HG02870 (cell line): ENCODE results near the gene ABHD4.
A peak's percentile ranks its signal among the peaks of the same experiment; 100 is the strongest.
"Not testable (repeated sequence)": the region's sequence is repeated elsewhere in the genome, so short reads cannot be mapped to it uniquely, and the experiment has no call there.

Experiments used
- ATAC-seq: cut with Tn5 transposase; IDR thresholded peaks from one replicate; pipeline ENCODE4 v1.9.1; 2021; ENCODE audit warnings: mild to moderate bottlenecking, moderate library complexity; ENCODE audit not compliant: unreplicated experiment

Gene ABHD4, protein sequence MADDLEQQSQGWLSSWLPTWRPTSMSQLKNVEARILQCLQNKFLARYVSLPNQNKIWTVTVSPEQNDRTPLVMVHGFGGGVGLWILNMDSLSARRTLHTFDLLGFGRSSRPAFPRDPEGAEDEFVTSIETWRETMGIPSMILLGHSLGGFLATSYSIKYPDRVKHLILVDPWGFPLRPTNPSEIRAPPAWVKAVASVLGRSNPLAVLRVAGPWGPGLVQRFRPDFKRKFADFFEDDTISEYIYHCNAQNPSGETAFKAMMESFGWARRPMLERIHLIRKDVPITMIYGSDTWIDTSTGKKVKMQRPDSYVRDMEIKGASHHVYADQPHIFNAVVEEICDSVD

DNA sequence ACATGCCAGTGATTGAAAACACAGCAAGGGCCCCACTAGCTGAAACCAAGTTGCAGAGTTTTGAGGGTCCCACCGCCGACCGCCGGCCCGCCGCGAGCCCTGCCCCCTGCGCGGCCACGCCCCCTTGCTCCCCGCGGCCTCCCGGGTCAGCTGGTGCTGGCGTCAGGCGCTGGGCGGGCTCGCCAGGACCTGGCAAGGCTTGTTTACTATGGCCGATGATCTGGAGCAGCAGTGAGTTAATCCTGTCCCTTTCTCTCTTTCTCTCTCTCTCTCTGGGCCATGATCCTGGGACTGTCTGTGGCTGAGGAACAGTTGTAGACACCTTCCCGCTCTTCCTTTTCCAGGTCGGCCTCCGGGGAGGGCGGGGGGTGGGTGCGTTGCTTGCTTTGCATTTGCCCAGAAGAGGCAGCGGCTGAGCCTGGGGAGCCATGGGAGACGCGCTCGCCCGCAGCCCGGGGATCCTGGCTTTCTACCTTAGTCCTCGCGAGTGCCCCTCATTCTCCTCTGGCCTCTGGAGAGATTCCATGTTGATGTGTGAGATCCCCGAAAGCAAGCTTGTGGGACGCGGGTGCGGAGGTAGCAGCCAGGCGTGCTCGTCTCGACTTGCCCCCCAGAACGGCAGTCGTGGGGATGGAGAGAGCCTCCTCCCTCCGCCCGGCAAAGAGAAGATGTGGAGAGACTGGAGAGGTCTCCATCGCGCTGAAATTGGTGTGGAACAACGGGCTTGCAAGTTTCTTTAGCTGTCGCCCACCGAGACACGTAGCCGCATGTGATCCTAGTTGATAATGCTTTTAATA, at the start of gene ABHD4:
Gene ABHD4, plus strand, starts transcription at position 202 of the 797 bp plus-strand sequence. Its CDS starts 7 bp downstream, at position 209.
- ATAC-seq: peak; percentile 82

DNA sequence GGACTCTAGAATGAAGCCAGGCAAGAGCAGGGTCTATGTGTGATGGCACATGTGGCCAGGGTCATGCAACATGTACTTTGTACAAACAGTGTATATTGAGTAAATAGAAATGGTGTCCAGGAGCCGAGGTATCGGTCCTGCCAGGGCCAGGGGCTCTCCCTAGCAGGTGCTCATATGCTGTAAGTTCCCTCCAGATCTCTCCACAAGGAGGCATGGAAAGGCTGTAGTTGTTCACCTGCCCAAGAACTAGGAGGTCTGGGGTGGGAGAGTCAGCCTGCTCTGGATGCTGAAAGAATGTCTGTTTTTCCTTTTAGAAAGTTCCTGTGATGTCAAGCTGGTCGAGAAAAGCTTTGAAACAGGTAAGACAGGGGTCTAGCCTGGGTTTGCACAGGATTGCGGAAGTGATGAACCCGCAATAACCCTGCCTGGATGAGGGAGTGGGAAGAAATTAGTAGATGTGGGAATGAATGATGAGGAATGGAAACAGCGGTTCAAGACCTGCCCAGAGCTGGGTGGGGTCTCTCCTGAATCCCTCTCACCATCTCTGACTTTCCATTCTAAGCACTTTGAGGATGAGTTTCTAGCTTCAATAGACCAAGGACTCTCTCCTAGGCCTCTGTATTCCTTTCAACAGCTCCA, 48.7 kb upstream of the ABHD4 start:
- no peak for ATAC-seq

DNA sequence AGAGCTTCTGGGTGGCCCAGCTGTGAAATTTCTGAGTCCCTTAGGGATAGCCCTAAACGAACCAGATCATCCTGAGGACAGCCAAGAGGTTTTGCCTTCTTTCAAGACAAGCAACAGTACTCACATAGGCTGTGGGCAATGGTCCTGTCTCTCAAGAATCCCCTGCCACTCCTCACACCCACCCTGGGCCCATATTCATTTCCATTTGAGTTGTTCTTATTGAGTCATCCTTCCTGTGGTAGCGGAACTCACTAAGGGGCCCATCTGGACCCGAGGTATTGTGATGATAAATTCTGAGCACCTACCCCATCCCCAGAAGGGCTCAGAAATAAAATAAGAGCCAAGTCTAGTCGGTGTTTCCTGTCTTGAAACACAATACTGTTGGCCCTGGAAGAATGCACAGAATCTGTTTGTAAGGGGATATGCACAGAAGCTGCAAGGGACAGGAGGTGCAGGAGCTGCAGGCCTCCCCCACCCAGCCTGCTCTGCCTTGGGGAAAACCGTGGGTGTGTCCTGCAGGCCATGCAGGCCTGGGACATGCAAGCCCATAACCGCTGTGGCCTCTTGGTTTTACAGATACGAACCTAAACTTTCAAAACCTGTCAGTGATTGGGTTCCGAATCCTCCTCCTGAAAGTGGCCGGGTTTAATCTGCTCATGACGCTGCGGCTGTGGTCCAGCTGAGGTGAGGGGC, 48.0 kb upstream of the ABHD4 start:
- ATAC-seq: peak; percentile 63

DNA sequence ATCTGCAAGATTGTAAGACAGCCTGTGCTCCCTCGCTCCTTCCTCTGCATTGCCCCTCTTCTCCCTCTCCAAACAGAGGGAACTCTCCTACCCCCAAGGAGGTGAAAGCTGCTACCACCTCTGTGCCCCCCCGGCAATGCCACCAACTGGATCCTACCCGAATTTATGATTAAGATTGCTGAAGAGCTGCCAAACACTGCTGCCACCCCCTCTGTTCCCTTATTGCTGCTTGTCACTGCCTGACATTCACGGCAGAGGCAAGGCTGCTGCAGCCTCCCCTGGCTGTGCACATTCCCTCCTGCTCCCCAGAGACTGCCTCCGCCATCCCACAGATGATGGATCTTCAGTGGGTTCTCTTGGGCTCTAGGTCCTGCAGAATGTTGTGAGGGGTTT, 46.5 kb upstream of the ABHD4 start:
- no peak for ATAC-seq

DNA sequence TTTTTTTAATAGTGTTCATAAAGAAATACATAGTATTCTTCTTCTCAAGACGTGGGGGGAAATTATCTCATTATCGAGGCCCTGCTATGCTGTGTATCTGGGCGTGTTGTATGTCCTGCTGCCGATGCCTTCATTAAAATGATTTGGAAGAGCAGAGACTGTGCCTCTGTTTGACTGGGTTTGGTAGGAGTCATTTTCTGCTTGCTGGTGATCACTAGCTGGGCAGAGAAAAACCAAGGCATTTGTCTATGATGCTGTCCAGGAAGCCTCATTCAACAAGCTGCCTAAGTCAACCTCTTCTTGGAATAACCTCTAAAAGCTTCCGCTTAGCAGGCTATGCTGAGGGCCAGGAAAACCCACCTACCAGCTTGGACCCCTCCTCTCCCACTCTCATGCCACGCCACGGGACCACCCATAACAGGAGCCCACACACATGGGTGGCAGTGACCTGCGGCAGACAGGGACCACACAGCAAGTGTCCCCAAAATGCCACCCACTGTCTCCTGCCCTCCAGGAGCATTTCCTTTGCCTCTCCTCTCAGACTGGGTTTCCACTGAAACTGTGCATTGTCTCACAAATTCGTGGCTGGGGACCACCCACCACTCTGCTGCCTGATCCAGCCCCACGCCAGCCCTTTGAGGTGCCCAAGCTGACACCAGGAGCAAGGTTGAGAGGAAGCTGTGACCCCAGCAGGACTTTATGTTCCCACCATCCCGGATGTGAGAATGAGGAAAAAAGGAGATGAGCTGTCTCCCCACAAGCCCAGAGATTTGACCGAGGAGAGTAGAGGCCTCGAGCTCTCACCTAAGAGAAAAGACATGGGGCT, 45.9 kb upstream of the ABHD4 start:
- no peak for ATAC-seq

DNA sequence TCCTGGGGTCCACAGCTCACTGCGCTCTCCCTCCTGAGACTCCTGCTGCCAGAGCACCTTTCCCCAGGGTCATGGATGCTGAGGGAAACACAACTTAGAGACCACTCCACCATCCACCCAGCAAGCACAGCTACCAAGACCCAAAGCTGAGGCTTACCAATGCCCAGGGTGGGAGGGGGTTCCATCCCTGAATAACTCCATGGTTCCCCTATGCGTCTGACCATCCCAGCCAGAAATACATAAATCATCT, 45.3 kb upstream of the ABHD4 start:
- no peak for ATAC-seq

DNA sequence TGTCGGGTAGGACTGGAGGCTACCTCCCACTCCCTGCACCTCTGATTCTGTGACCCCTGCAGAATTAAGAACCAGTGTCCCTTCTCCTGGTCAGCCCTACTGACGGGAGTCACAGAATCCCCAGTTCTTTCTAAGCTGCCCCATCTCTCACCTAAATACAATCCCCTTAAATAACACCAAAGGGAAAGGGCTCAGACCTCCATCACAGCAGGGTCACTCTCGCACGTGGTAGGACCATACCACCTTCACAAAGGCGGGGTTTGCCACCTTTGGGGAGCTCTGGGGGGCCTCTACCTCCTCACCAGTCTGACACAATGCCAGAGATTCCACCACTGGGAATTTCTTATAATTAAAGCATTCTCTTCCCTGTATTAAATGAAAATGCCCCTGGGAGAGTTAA, 44.7 kb upstream of the ABHD4 start:
- ATAC-seq: no peak

DNA sequence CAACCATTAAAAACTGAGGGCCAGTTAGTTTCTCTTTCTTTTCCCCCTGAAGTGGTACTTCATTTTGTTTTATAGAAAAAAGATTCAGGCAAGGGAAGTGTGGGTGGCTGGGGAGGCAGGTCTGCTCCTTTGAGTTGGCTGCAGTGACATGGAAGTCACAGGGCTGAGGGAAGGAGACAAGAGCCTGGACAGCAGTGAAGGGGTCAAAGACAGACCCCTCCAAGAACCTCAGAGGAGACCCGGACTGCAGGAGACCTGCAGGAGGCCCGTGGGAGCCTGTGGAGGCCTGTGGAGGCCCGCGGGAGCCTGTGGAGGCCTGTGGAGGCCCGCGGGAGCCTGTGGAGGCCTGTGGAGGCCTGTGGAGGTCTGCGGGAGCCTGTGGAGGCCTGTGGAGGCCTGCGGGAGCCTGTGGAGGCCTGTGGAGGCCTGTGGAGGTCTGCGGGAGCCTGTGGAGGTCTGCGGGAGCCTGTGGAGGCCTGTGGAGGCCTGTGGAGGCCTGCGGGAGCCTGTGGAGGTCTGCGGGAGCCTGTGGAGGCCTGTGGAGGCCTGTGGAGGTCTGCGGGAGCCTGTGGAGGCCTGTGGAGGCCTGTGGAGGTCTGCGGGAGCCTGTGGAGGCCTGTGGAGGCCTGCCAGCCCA, 44.1 kb upstream of the ABHD4 start:
- not testable (repeated sequence) for ATAC-seq

DNA sequence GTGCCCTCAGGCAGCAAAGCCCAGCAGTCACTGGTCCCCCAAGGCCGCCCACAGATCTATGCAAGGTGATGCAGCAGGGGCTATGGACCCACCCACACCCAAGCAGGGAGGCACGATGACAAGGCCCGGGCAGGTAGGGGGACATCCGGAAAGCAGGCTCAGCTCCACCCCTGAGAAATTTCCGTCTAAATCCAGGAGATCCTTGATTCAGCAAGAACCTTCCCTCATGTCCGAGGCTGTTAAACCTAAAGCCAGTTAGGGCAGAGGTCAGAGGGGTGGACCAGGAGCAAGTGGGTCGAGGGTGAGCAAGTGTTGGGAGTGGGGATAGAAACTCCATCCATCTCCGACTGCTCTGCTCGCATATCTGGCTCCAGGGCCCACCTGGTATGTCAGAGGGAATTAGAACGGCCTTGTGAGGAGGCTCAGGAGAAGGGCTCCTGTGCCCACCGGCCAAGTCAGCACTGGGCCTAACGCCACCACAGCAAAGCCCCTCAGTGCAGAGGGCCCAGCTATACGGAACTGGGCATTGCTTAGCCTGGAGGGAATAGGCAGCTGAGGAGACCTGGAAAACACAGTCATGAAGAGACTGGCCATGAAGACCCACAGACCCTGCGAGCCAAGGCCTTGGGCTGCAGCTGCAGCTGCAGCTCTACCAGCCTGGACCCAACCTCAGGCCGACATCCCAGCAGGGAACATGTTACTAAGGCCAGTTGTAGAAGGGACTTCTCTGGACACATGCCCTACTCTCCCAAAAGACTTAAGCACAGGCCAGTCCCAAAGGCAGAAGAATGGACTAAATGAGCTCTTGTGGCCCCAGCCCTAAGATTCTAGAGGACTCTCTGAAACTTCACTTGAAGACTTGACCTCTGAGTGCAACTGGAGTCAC, 43.4 kb upstream of the ABHD4 start:
- no peak for ATAC-seq

DNA sequence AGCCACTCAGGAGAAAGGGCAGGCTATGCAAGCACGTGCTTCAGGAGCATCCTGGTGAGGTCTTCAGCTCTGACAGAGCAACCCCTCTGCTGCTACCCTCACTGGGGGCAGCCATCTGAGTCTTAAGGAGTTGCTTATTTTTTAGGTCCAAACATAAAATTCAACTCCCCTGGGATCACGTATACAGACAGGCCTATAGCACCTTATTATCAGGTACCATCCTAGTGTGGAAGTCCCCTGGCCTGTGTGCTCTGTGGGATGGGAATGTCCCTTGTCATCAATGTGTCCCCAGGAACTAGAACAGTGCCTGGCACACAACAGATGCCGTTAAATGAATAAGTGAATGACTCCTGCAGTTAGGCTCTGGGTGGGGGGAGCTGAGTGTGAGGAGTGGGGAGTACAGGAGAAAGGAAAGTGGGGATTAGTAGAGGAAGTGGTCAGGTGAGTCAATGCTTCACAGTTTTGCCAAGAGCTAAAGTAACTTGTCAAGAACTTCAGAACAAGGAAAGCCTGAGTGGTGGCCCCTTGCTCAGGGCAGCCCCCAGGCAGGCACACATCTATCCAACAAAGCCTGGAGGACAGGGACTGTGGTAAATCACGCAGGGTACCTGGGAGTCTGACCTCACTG, 42.6 kb upstream of the ABHD4 start:
- no peak for ATAC-seq

DNA sequence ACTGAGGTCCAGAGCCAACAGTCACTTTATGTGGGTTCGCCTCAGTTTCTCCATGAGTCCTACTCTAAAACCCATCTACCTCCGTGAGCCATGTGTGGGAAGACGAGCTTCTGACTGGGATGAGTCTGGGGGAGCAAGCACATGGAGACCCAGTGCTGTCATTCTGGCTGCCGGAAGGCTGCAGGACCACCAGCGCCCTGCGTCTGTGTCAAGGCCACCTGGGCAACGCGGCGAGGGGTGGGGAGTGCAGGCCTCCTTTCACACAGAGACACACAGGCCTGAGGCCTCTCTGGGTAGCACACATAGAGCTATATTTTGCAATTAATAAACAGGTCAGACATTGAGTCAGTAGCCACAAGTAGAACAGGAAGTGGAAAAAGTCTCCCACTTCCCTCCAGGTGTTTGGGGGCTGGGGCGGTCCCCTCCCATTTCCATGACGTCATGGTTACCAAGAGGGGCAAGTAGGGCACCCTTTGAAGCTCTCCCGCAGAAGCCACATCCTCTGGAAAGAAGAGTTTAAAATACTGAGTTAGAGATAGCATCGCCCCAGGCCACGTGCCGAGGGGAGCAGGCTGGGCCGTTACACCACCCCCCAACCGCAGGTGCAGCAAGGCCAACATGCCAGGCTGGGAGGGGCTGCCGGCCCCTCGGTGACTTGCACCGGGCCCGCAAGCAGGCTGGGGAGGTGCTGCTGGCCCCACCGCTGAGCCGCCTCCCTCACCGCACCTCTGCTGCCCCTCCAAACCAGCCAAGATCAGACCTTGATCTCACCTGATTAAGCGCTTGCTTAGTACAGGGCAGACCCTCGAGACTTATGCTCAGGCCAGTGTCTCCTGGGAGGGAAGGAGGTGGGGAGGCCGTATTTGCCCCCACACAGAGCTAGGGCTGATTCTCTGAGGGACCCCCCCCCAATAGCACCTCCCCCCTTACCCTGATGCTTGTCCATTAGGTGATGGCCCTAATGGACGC, 41.8 kb upstream of the ABHD4 start:
- ATAC-seq: peak; percentile 70

DNA sequence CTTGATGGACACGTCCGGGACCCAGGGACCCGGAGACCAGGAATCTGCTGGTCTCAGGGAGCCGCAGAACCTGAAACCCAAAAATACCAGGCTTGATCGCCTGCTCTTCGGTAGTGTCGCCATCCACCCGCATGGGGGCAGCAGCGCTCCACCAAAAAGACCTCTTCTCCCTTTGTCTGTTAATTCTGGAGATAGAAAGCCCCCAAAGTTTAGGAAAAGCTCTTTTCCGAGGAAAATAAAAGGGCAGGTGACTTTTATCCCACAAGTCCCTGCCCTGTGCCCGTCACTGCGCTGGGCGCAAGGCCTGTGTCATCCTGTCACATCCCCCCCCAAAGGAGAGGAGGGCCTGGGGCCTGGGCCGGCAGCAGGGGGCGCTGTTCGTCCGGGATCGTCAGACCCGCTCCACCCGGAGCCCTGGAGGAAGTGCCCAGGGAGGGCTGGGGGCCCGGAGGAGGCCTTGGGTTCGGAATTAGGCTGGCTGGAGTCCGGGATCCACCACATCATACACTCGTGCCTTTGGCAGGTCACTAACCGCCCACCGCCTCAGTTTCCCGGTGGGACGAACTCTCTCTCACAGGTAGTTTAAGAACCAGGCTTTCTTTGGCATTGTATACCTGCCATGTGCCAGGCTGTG, 41.0 kb upstream of the ABHD4 start:
- ATAC-seq: peak; percentile 22

DNA sequence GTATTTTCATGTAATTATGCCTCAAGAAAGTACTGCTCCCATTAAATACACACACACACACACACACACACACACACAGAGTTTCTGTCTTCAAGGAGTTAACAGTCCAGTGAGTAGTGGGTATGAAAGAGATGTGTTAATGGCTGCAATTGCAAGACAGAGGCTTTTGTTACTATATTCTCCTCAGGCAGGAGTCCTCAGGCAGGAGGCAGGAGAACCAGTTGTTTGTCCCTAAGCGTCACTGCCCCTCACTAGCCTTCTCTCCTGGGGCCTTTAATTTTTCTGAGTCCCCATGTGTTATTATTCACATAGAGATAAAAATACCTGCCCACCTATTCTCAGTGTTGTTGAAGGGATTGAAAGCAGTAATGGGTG, 40.3 kb upstream of the ABHD4 start:
- ATAC-seq: no peak

DNA sequence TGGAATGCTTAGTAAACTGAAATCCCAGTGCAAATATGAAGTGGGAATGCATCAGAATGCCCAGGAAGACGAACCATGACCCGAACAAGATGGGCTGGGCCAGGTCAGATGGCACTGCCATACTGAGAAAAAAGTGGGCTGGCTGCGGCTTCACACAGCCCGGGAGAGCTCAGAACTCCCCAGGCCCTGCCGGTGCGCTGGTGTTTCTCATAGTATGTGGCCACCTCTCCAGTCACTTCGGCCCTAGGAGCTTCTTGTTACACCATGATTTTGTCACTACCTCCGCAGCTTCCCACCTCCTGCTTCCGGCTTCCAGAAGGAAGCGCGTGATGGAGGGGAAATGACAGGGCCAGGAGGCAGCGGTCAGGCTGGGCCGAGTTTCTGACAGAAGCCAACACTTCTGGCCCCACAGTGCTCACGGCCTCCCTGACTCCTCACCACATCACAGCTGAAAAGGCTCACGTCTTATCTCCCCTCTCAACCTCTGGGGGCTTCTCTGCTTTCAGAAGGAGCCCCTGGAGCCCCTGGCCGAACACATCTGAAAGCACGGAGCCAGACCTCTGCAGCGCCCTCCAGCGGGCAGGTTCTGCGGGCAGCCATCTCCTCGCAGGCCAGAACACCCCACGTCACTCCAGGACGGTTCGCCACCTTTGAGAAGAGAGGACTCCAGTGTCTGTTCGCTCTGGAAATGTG, 39.7 kb upstream of the ABHD4 start:
- no peak for ATAC-seq

DNA sequence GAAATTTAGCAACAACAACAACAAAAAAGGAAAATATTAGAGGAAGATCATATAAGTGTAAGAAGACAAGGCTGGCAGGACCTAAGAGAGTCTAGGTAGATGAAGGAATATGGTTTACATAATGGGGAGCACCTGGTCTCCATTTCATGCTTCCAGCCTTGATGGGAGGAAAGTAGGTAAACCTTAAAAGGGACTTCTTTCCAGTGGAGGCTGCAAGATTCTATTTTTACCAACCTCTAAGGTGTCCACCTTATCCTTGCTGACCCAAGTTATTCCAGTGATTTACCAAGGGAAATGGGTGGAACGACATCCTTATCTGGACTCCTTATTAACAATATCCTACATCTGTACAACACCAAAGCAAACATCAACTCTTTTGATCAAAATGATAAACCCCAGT, 39.1 kb upstream of the ABHD4 start:
- ATAC-seq: no peak

DNA sequence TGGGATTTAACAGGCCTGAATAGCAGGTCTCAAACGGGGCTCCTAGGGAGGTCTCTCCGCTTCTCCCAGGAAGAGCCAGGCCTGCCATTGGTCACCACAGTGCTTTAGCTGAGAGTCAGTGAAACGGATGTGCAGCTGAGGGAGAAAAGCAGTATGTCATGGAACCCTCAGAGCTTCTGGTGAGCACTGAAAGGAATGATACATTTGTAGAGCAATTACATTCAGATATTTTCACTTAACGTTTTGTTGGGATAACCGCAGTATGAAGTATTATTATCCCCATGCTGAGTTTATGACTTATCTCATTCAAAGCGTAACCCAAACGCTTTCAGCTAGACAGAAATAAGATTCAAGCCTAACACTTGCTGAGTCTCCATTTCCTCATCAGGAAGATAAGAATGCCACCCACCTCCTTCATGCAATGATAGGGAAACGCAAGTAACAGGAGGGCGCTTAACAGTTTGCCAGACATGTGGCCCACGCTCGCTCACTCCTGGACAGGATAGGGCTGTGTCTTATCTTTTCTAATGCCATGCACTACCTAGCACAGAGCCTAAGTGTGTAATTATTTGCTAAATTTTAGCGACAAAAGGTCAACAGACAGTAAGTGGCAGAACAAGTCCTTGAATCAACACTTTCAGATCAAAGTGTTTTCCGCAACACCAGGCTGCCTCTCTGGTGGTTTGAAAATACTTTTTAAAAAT, 37.3 kb upstream of the ABHD4 start:
- no peak for ATAC-seq
